Measurements from ENCODE around the gene ZFP90. TPM values are rescaled to one million over a fixed set of nuclear protein-coding genes. Genes with fewer than 3 reads are reported as not detected.
A peak's percentile ranks its signal among the peaks of the same experiment; 100 is the strongest.

Gene ZFP90
- total and polyA plus RNA-seq, 9 of the 15 experiments (the other 6 are each of a cell fraction or from before 2014, with no cell fraction given) = 0.66 to 2.9 (median 2.3) TPM

DNA sequence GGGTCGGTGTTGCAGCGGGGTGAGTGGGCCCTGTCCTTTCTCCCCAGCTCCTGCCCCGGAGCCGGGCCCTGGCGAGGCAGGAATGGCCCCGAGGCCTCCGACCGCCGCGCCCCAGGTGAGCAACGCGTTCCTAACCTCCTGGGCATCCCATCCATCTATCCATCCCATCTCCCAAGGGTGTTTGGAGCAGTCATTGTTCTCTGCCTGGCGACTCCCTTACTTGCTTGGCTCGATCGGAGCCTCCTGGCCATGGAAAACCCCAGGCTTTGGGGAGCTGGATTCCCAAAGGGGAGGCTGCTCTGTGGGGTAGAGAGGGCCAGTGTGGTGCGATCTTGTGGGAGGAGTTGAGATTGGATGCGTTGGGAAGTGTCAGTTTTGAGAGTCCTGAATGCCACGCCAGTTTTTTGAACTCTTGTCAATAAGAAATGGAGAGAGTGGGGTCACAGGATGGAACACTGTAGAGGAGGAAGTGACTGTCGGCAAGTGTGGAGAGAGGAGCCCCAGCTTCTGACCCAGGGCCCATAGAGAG, 684 bp downstream of the ZFP90 start:
- H2AFZ ChIP-seq (ENCODE audit: low read depth, low read length) = no peak overlapping the region
- H3K36me3 ChIP-seq (ENCODE audit: control insufficient read depth, insufficient read depth, low read length) = no peaks in the 10 kb centered on the region
- H3K4me2 ChIP-seq (ENCODE audit: insufficient read depth, low read length) = peak overlapping the region; percentile 56
- WGBS (ENCODE audit: insufficient coverage, low coverage, missing lambda C conversion rate) = 22% methylated on average over 9 of the region's 19 CpGs
- ChIA-PET CTCF (ENCODE audit: low intra/inter-chr PET ratio) (no interaction called here), POLR2A (interaction anchor here (0.5 kb wide), 1 partner anchor 257 kb away, joined by 3 read pairs; no protein-coding TSS in a partner anchor)
- ATAC-seq = no peak; the same call in 2 of the 3 replicates
- no peaks in the 10 kb centered on the region for H4K20me1 ChIP-seq (replicated peaks; ENCODE audit: control insufficient read depth, insufficient read depth, low read length)
- H3K27me3 ChIP-seq (ENCODE audit: control insufficient read depth in 2 of 2, insufficient read depth in 2 of 2, low read length in 2 of 2) = peaks cover 0 to 4% of the 10 kb centered on the region in 2 experiments; a peak in 1 of 5 replicates
- peak overlapping the region; percentile 20; the same call in 1 of the 2 replicates for H3K4me3 ChIP-seq
- H3K27ac ChIP-seq (ENCODE audit: extremely low read depth, low read depth, low read length) = no peak overlapping the region
- DNase-seq (ENCODE audit: extremely low read depth in 1 of 4, low spot score in 3 of 4) = no peak
- in situ Hi-C loops (cut with MboI) (no loop called here), intact Hi-C loops (cut with micrococcal nuclease) (no loop called here)
- FAIRE-seq = no peak
- H3K9me1 ChIP-seq (ENCODE audit: control insufficient read depth, insufficient read depth, low read length) = no peaks in the 10 kb centered on the region
- H3K9ac ChIP-seq (ENCODE audit: insufficient read depth in 1 of 2, low read depth in 2 of 2, low read length in 2 of 2) = no peak overlapping the region
- no peaks in the 10 kb centered on the region for H3K9me3 ChIP-seq (replicated peaks; ENCODE audit: control insufficient read depth, insufficient read depth, low read depth, low read length)
- no TSS peak for BruUV-seq (replicated peaks)
- peaks cover 0 to 10% of the 10 kb centered on the region in 2 experiments; a peak in 2 of 5 replicates for H3K4me1 ChIP-seq (replicated peaks in 1 of 2; ENCODE audit: control insufficient read depth in 2 of 2, insufficient read depth in 2 of 2, low read length in 2 of 2)
- H3K79me2 ChIP-seq (ENCODE audit: control insufficient read depth, insufficient read depth, low read length) = no peaks in the 10 kb centered on the region
- TF ChIP-seq ZNF347 (CRISPR knock-in tag; IDR thresholded peaks at IDR 0.05; ENCODE audit: low read depth) = no peak
- TF ChIP-seq ESRRA (IDR thresholded peaks at IDR 0.05; ENCODE audit: borderline replicate concordance, low read depth) = no peak
- no peak for TF ChIP-seq TRIM25 (IDR thresholded peaks at IDR 0.05; ENCODE audit: borderline replicate concordance)
- no peak for TF ChIP-seq KLF16 (IDR thresholded peaks at IDR 0.05)
- TF ChIP-seq BACH1 (tag; IDR thresholded peaks at IDR 0.05) = no peak
- TF ChIP-seq UBTF (IDR thresholded peaks at IDR 0.05; ENCODE audit: borderline replicate concordance in 1 of 2, low read depth in 2 of 2, low read length in 2 of 2) = no peak
- TF ChIP-seq KHSRP (IDR thresholded peaks at IDR 0.05) = no peak
- TF ChIP-seq, protein P1, sequence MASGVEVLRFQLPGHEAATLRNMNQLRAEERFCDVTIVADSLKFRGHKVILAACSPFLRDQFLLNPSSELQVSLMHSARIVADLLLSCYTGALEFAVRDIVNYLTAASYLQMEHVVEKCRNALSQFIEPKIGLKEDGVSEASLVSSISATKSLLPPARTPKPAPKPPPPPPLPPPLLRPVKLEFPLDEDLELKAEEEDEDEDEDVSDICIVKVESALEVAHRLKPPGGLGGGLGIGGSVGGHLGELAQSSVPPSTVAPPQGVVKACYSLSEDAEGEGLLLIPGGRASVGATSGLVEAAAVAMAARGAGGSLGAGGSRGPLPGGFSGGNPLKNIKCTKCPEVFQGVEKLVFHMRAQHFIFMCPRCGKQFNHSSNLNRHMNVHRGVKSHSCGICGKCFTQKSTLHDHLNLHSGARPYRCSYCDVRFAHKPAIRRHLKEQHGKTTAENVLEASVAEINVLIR (CRISPR knock-in tag; IDR thresholded peaks at IDR 0.05) = no peak
- no peak for TF ChIP-seq SIX5 (IDR thresholded peaks at IDR 0.05; ENCODE audit: borderline replicate concordance in 1 of 2, insufficient read depth in 1 of 2, low read depth in 1 of 2, low read length in 2 of 2)
- no peak for TF ChIP-seq ZNF639 (CRISPR knock-in tag; conservative IDR thresholded peaks at IDR 0.05 in 1 of 2, IDR thresholded peaks at IDR 0.05 in 1 of 2)
- no peak for TF ChIP-seq CBX2 (IDR thresholded peaks at IDR 0.05; ENCODE audit: insufficient read depth, low read length, poor library complexity, severe bottlenecking)
- no peak for TF ChIP-seq ZNF589 (CRISPR knock-in tag; IDR thresholded peaks at IDR 0.05; ENCODE audit: low read depth)
- TF ChIP-seq U2AF1 (optimal IDR thresholded peaks at IDR 0.05; ENCODE audit: low read depth, low read length) = no peak

Measured in K562 (cell line).